Glutamatergic neuron (in vitro differentiated cells): ENCODE data around the gene ADCY1. TPM values are rescaled to one million over a fixed set of nuclear protein-coding genes. Genes with fewer than 3 reads are reported as not detected.

ENCODE experiments used
- DNase-seq: peaks from one replicate; pipeline ENCODE4 v3.0.0; 2022
- H3K27ac Mint-ChIP-seq: one replicate; pipeline ENCODE4 v1.8.0; 2020; ENCODE audit warnings: mild to moderate bottlenecking, mixed read lengths, inconsistent platforms; ENCODE audit not compliant: unreplicated experiment
- H3K27me3 Mint-ChIP-seq: one replicate; pipeline ENCODE4 v1.8.0; 2020; ENCODE audit warnings: mild to moderate bottlenecking, moderate library complexity, mixed read lengths, inconsistent platforms; ENCODE audit not compliant: unreplicated experiment
- H3K36me3 Mint-ChIP-seq: one replicate; pipeline ENCODE4 v1.8.0; 2020; ENCODE audit warnings: mild to moderate bottlenecking, mixed read lengths, inconsistent platforms; ENCODE audit not compliant: unreplicated experiment
- H3K4me1 Mint-ChIP-seq: one replicate; pipeline ENCODE4 v1.8.0; 2020; ENCODE audit warnings: mild to moderate bottlenecking, low read depth, mixed read lengths, inconsistent platforms; ENCODE audit not compliant: unreplicated experiment
- H3K4me3 Mint-ChIP-seq: one replicate; pipeline ENCODE4 v1.8.0; 2020; ENCODE audit warnings: mild to moderate bottlenecking, mixed read lengths, inconsistent platforms; ENCODE audit not compliant: unreplicated experiment
- H3K9me3 Mint-ChIP-seq: one replicate; pipeline ENCODE4 v1.8.0; 2020; ENCODE audit warnings: mild to moderate bottlenecking, moderate library complexity, mixed read lengths, inconsistent platforms; ENCODE audit not compliant: unreplicated experiment
- CTCF ChIP-seq: fragments of 200-600 bp; sonication (generic); IDR thresholded peaks from one replicate; pipeline ENCODE4 v1.5.0; 2021; ENCODE audit not compliant: partially characterized antibody, unreplicated experiment
- total RNA-seq: library from RNA; stranded (reverse); fragmentation: NEBNext Ultra II Directional; extraction: Animal tissue kit (Norgen Biotek cat#: 25700); gene quantifications from one replicate; pipeline ENCODE4 v1.2.1, GENCODE V29; 2021; ENCODE audit not compliant: unreplicated experiment

ADCY1 gene
- total RNA-seq, 1 donor from 2014 or later = 51.9 TPM

GRCh38 chr7:45589061-45589460, 14.9 kb downstream of the ADCY1 start:
- H3K9me3 Mint-ChIP-seq = peaks cover 13% of the 10 kb centered on the region
- H3K36me3 Mint-ChIP-seq = no peaks in the 10 kb centered on the region
- no peak for TF ChIP-seq CTCF
- peaks cover 6% of the 10 kb centered on the region for H3K27me3 Mint-ChIP-seq
- H3K4me1 Mint-ChIP-seq = peaks cover 51% of the 10 kb centered on the region
- no peak overlapping the region for H3K27ac Mint-ChIP-seq
- no peak for DNase-seq
- H3K4me3 Mint-ChIP-seq = no peak overlapping the region

- no peak for TF ChIP-seq CTCF
- peaks cover 11% of the 10 kb centered on the region for H3K9me3 Mint-ChIP-seq
- H3K4me1 Mint-ChIP-seq = peaks cover 44% of the 10 kb centered on the region
- no peaks in the 10 kb centered on the region for H3K36me3 Mint-ChIP-seq
- no peak for DNase-seq
- H3K27me3 Mint-ChIP-seq = peaks cover 6% of the 10 kb centered on the region
- H3K4me3 Mint-ChIP-seq = no peak overlapping the region
- H3K27ac Mint-ChIP-seq = no peak overlapping the region
Observed at GRCh38 chr7:45589915-45590678, 15.9 kb downstream of the ADCY1 start.

- no peak for TF ChIP-seq CTCF
- Mint-ChIP-seq H3K4me1 (peaks cover 49% of the 10 kb centered on the region), H3K27me3 (peaks cover 7% of the 10 kb centered on the region), H3K9me3 (peaks cover 14% of the 10 kb centered on the region), H3K36me3 (no peaks in the 10 kb centered on the region), H3K4me3 (no peak overlapping the region), H3K27ac (no peak overlapping the region)
- DNase-seq = no peak
Observed at GRCh38 chr7:45590679-45591057, 16.5 kb downstream of the ADCY1 start.

- no peak for DNase-seq
- peaks cover 44% of the 10 kb centered on the region for H3K4me1 Mint-ChIP-seq
- TF ChIP-seq CTCF = no peak
Observed at GRCh38 chr7:45591101-45591906, 17.1 kb downstream of the ADCY1 start.

More at GRCh38 chr7:45591101-45591906, 17.1 kb downstream of the ADCY1 start:
- Mint-ChIP-seq H3K9me3 (peaks cover 10% of the 10 kb centered on the region), H3K27ac (peak overlapping the region; percentile 43), H3K36me3 (no peaks in the 10 kb centered on the region), H3K27me3 (peaks cover 7% of the 10 kb centered on the region), H3K4me3 (no peak overlapping the region)
